A673 (cell line): ENCODE data around the gene ERAL1. TPM values are rescaled to one million over a fixed set of nuclear protein-coding genes. Genes with fewer than 3 reads are reported as not detected.

Experiments used
- BruUV-seq: library from RNA; stranded (reverse); fragments of 400-500 nt; replicated peaks from 2 replicates; lab custom pipeline; 2021; lab: Mats Ljungman, UMichigan
- CTCF ChIA-PET: fragments of 300-600 bp; sonication (Branson Sonifier 250); formaldehyde crosslinking; loops from one replicate; lab custom pipeline; 2022; ENCODE audit warnings: antibody characterized with exemption; lab: Charles Lee
- POLR2A ChIA-PET: fragments of 300-600 bp; sonication (Branson Sonifier 250); formaldehyde crosslinking; loops from one replicate; lab custom pipeline; 2022; ENCODE audit warnings: antibody characterized with exemption; ENCODE audit not compliant: low non-redundant PET; lab: Charles Lee
- DNase-seq: peaks from one replicate; pipeline ENCODE4 v3.0.0-alpha.2; 2015; ENCODE audit warnings: low spot score
- H3K27ac ChIP-seq: fragments of 200-600 bp; sonication (generic); 2 replicates; pipeline ENCODE4 v1.5.1; 2016; ENCODE audit warnings: mixed run types, low read depth, mild to moderate bottlenecking, mixed read lengths, antibody characterized with exemption, low read length; ENCODE audit not compliant: poor library complexity, severe bottlenecking
- H3K27me3 ChIP-seq: fragments of 200-600 bp; sonication (generic); replicated peaks from 2 replicates; pipeline ENCODE4 v1.6.1; 2017; ENCODE audit warnings: mixed run types, low read depth, mild to moderate bottlenecking, mixed read lengths, antibody characterized with exemption, low read length; ENCODE audit not compliant: insufficient read depth, poor library complexity
- H3K36me3 ChIP-seq: fragments of 200-600 bp; sonication (generic); 2 replicates; pipeline ENCODE4 v1.6.1; 2016; ENCODE audit warnings: mixed run types, mild to moderate bottlenecking, mixed read lengths, antibody characterized with exemption, low read length; ENCODE audit not compliant: insufficient read depth, poor library complexity, severe bottlenecking
- H3K4me1 ChIP-seq: fragments of 200-600 bp; sonication (generic); 2 replicates; pipeline ENCODE4 v1.6.1; 2017; ENCODE audit warnings: mixed run types, mild to moderate bottlenecking, mixed read lengths, antibody characterized with exemption, low read length; ENCODE audit not compliant: insufficient read depth, poor library complexity, severe bottlenecking
- H3K4me3 ChIP-seq: fragments of 200-600 bp; sonication (generic); 2 replicates; pipeline ENCODE4 v1.5.1; 2016; ENCODE audit warnings: low read depth, mixed run types, mild to moderate bottlenecking, mixed read lengths, low read length; ENCODE audit not compliant: poor library complexity, severe bottlenecking
- H3K9me3 ChIP-seq: fragments of 200-600 bp; sonication (generic); 2 replicates; pipeline ENCODE4 v1.6.1; 2016; ENCODE audit warnings: mixed run types, low read depth, mild to moderate bottlenecking, mixed read lengths, antibody characterized with exemption, low read length; ENCODE audit not compliant: poor library complexity, severe bottlenecking
- CTCF ChIP-seq: fragments of 300-800, 200-600 bp; sonication (generic); conservative IDR thresholded peaks from 2 replicates; pipeline ENCODE4 v1.5.1; 2017; ENCODE audit warnings: low read depth, mild to moderate bottlenecking, antibody characterized with exemption, low read length, moderate library complexity, mixed read lengths
- EZH2 ChIP-seq: fragments of 200-600 bp; sonication (generic); IDR thresholded peaks from 2 replicates; pipeline ENCODE4 v1.6.1; 2017; ENCODE audit warnings: borderline replicate concordance, low read depth, mild to moderate bottlenecking, mixed read lengths, antibody characterized with exemption, low read length; ENCODE audit not compliant: poor library complexity, severe bottlenecking
- intact Hi-C: fragments of 100-400 bp; cut with micrococcal nuclease; formaldehyde crosslinking; loops from one replicate; pipeline ENCODE4 v1.10.0; 2022; ENCODE audit not compliant: unreplicated experiment
- total RNA-seq: library from RNA; stranded (reverse); gene quantifications from 2 replicates; pipeline ENCODE4 v1.2.3, GENCODE V29; 2021

Gene ERAL1
- total RNA-seq, 1 experiment from 2014 or later: 80.5 TPM

GRCh38 chr17:28897769-28898526 lies 43.1 kb downstream of the ERAL1 start:
- intact Hi-C loops: loop anchor here (5.0 kb wide), 2 partner anchors 46 to 171 kb away; partner anchors contain the start of genes NEK8 and TLCD1
- Histone ChIP-seq H3K4me3 (peak overlapping the region; percentile 85), H3K4me1 (peaks cover 43% of the 10 kb centered on the region), H3K9me3 (no peaks in the 10 kb centered on the region), H3K27ac (peak overlapping the region; percentile 92), H3K27me3 (no peaks in the 10 kb centered on the region), H3K36me3 (peaks cover 7% of the 10 kb centered on the region)
- POLR2A ChIA-PET: no interaction called here
- peak; percentile 28 for DNase-seq
- TF ChIP-seq EZH2: no peak
- TF ChIP-seq CTCF: no peak
- no TSS peak for BruUV-seq
- CTCF ChIA-PET: interaction anchor here (0.8 to 1.3 kb wide), 3 partner anchors 15 to 137 kb away, joined by 3 to 5 read pairs (median 3); no protein-coding TSS in a partner anchor

- peaks cover 7% of the 10 kb centered on the region for H3K36me3 ChIP-seq
- TF ChIP-seq EZH2: no peak
- no peak for TF ChIP-seq CTCF
Observed at GRCh38 chr17:28898527-28898955, 43.7 kb downstream of the ERAL1 start.

GRCh38 chr17:28899212-28899815 lies 44.5 kb downstream of the ERAL1 start:
- intact Hi-C loops: loop anchor here (5.0 kb wide), 2 partner anchors 47 to 172 kb away; partner anchors contain the start of genes NEK8 and TLCD1
- BruUV-seq: no TSS peak
- H3K4me1 ChIP-seq: peaks cover 41% of the 10 kb centered on the region
- H3K4me3 ChIP-seq: no peak overlapping the region
- CTCF ChIA-PET: interaction anchor here (0.6 kb wide), 2 partner anchors 8 to 13 kb away, joined by 4 to 13 read pairs; no protein-coding TSS in a partner anchor
- H3K27ac ChIP-seq: peak overlapping the region; percentile 92
- POLR2A ChIA-PET: no interaction called here
- no peaks in the 10 kb centered on the region for H3K27me3 ChIP-seq
- TF ChIP-seq EZH2 (no peak), CTCF (no peak)
- DNase-seq: no peak
- H3K36me3 ChIP-seq: peaks cover 7% of the 10 kb centered on the region
- no peaks in the 10 kb centered on the region for H3K9me3 ChIP-seq

More at GRCh38 chr17:28898527-28898955, 43.7 kb downstream of the ERAL1 start:
- Histone ChIP-seq H3K27ac (peak overlapping the region; percentile 92), H3K4me3 (no peak overlapping the region), H3K4me1 (peaks cover 39% of the 10 kb centered on the region), H3K27me3 (no peaks in the 10 kb centered on the region), H3K9me3 (no peaks in the 10 kb centered on the region)
- intact Hi-C loops: loop anchor here (5.0 kb wide), 2 partner anchors 46 to 171 kb away; partner anchors contain the start of genes NEK8 and TLCD1
- CTCF ChIA-PET: interaction anchor here (0.6 to 1.3 kb wide), 3 partner anchors 8 to 135 kb away, joined by 3 to 5 read pairs (median 4); no protein-coding TSS in a partner anchor
- POLR2A ChIA-PET: no interaction called here
- BruUV-seq: no TSS peak
- no peak for DNase-seq
